ENCODE measurements around the gene SSBP2.
"Not testable (repeated sequence)": the region's sequence is repeated elsewhere in the genome, so short reads cannot be mapped to it uniquely, and the experiment has no call there.

SSBP2 gene

DNA sequence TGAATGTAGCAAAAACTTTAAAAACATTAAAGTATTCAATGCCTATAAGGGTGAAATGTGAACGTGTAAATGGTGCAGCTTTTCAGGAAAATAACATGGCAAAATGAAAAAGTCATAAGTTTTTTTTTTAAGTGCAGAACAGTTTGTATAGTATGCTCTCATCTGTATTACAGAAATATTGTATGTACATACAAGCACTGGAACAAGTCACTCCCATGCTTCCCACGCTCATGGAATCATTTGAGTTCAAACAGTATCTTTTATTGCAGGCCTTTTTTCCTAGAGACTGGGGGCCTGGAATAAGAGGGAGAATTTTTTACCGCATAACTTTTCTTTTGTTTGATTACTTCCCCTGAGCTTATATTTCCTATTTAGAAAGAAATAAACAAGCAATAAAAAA lies 94.1 kb downstream of the SSBP2 start:
- no peak for DNase-seq (ENCODE audit: low read depth)

DNA sequence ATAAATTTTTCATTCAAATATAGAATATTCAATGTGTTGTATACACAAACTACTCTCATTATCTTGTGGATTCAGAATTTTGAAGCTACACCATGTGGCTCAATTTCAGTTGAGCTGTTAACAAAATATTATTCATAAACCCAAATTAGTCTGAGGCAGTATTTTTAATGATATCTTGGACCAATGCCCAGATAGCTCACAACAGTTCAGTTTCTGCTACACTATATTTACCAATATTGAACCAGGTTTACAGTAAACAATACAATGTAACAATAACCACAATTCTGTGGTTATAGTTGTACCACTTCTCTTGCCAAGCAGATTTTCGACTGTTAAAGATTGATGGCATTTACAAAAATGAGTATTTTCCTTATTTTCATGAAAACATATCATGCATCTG lies 99.9 kb downstream of the SSBP2 start:
- DNase-seq (ENCODE audit: low read depth), result no peak

DNA sequence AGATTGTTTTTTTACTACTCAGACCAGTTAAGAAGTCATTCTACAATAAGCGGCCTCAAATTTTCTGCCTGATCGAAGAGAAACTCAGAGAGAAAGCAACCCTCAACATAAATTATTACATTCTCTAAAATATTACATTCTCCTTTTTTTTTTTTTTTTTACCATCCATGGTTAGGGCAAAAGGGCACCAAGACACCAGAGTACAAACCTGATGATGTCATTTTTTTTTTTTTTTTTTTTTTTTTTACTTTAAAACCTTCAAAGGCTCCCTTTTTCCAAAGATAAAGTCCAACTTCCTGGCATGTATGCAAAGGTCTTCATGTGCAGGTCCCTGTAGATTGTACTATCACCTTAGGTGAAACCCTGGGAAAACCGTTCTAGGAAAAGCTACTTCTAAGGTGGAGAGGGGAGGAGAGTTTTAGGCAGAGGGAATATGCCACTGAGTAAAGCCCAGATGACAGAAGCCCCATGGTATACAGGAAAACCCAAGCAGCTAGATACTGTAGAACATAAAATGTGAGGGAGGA lies 104.4 kb downstream of the SSBP2 start:
- no peak for DNase-seq (ENCODE audit: low read depth)

GRCh38 chr5:81642210-81642609 lies 108.7 kb downstream of the SSBP2 start:
- DNase-seq (ENCODE audit: low read depth), result no peak

- DNase-seq (ENCODE audit: low read depth), result no peak
Measured at GRCh38 chr5:81639556-81639955, 111.3 kb downstream of the SSBP2 start.

- no peak for DNase-seq (ENCODE audit: low read depth)
Measured at GRCh38 chr5:81638471-81638870, 112.4 kb downstream of the SSBP2 start.

DNA sequence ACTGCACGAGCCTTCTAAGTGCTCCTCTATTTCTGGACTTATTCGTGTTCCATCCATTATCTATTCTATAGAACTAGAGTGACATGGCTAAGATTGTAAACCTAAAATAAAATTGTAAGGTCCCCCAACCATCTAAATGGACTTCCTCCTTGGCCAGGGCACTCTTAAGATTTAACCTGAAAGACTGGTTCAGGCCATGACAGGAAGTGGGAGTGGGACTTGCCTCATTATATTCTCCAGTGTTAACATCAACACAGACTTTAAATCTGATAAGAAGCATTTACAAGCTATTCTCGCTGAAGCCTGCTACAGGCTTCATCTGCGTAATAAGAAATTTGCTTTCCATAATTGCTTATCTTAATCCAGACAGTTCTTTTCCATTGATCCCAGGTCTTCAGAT lies 117.0 kb downstream of the SSBP2 start:
- DNase-seq (ENCODE audit: low read depth), result no peak

GRCh38 chr5:81633471-81633870 lies 117.4 kb downstream of the SSBP2 start:
- no peak for DNase-seq (ENCODE audit: low read depth)

DNA sequence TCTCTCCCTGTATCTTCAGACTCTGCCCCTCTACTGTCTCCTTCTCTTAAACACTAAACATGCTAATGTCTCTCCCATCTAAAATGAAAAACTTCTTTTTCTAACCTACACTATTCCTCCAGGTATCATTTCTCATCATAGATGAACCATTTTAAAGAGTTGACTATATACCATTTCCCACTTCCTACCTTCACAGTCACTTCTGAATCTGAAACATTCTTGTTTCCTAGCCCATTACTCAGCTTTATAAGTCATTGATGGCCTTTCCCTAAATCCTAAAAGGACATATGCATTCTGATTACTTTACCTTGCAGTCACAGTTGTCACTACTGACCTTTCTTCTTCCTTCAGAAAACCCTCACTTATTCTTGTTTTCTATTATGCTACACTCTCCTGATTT lies 118.2 kb downstream of the SSBP2 start:
- DNase-seq (ENCODE audit: low read depth), result no peak

DNA sequence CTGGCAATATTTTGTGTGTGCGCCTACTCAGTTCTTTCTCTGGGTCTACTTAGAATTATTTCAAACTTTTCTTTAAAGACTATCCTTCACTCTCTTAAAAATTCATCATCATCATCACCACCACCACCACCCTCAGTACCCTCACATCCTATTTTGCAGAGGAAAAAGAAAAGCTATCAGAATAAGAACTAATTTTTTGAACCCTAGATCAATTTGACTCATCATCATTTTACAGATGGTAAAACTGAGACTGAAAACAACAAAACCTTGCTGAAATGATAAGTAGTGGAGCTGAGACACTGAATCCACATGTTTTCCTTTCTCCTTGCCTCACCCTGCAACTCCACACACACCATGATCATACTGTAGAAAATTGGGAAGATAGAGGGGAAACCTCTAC lies 119.3 kb downstream of the SSBP2 start:
- DNase-seq (ENCODE audit: low read depth), result no peak

DNA sequence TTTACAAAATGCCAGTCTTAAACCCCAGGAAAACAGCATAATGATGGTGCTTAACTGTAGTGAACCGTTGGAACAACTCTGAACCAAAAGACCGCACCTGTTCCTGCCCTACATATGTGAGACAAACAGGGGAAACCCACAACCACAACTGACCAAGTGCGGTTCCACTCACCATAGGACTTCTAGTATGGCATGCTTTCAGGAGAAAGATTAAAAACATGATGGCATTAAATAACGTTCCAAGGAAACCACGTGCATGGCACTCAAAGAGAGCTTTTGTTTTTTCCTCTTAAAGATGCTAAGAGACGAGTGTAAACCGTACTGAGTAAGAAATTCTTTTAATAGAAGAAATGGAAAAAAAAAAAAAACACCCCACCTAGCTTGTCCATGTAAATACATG lies 119.8 kb downstream of the SSBP2 start:
- DNase-seq (ENCODE audit: low read depth), result no peak

DNA sequence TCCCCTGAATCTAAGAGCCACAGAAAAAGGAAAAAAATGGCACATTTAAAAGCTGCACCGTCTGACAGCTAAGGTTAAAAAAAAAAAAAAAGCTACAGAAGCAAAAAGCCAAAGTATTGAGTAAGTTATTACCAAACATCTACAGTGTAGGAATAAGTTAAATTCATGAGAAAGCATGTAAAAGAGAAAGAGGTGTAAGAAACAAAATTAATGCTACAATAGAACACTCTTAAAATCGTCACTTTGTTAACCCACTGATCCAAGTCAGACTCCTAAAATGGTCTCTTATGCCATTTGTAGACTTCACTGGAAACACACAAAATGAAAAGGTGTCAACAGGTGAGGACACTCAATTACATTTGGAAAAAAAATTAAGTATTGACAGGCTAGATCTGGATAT lies 120.2 kb downstream of the SSBP2 start:
- DNase-seq (ENCODE audit: low read depth), result no peak

- no peak for DNase-seq (ENCODE audit: low read depth)
Measured at GRCh38 chr5:81629986-81630385, 120.9 kb downstream of the SSBP2 start.

DNA sequence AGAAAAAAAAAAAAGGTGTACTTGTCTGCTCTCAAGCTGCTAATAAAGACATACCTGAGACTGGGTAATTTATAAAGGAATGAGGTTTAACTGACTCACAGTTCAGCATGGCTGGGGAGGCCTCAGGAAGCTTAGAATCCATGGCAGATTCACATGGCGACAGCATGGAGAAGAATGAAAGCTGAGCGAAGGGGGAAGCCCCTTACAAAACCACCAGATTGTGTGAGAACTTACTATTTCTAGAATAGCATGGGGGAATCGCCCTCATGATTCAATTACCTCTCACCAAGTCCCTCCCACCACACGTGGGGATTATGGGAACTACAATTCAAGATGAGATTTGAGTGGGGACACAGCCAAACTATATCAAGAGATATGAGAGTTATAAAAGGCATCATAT lies 122.8 kb downstream of the SSBP2 start:
- not testable (repeated sequence) for DNase-seq (ENCODE audit: low read depth)

DNA sequence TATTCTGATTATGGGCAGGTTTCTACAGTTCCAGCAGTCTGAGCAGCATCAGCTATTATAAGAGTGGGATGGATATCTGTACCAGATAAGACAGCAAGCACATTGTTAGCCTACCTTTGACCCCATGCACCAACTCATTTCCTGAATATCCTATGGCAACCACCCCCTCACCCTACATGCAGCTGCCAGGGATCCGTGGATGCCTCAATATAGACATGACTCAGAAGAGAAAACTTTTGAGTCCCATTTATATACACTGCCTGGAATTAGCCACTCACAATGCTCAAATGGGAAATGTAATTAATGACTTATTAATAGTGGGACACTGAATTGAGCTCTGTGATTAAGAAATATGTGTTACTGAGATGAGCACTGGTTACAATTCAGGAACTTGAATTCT lies 124.4 kb downstream of the SSBP2 start:
- DNase-seq (ENCODE audit: low read depth), result no peak

DNA sequence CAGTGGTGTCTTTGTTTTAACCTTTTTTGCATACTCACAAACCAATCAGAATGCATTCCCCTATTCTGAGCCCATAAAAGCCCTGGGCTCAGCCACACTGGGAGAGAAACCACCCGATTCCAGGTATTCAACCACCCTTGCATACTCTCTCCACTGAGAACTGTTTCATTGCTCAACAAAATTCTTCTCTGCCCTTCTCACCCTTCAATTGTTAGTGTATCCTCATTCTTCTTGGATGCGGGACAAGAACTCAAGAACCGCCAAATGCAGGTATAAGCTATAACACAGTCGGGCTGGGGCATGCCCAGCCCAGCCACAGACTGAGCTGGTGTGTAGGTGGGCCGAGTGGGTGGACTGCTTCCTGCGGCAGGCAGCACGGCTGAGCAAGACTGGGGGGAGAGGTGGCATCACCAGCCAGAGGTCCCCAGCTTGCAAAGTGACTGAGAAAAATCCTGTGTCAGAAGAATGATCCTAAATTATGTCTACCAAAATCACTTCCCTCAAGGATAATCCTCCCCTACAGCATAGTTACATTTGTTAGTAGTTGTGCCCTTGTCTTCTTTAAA lies 141.0 kb downstream of the SSBP2 start:
- DNase-seq (ENCODE audit: low read depth), result no peak

DNA sequence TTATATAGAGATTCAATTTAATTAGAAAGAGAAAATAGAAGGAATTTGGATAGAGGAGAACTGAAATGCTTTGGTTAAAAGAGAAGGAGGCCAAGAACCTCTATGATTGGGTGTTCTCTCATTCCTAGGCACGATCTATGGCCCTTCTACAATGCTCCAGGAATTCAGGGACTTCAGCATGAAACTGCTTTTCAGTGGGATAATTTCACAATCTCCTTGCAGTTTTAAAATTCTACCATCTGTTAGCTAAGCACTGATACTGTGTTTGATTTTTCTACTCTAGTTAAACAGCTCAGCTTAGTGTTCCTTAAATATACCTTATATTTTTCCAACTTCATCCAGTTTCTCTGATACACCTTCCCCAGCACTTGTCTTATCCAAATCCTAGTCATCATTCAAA lies 141.9 kb downstream of the SSBP2 start:
- DNase-seq (ENCODE audit: low read depth), result no peak

DNA sequence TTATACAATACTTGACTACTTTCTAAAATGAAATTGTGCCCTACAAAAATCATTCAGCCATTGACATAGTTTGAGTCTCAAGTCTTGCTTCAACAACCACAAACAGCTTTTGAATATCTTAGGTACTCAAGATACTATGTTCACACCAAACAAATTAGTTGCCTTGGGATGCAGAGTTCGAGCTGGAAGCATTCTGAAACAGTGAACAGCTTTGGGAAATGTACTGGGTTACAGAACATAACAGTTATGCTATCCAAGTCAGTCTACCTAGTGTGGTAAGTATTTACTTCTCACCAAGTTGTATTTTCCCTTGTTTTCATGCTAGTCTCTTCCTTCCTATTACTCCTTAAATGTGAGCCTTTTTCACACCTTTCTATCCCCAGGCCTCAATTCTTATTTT lies 143.2 kb downstream of the SSBP2 start:
- DNase-seq (ENCODE audit: low read depth), result no peak

DNA sequence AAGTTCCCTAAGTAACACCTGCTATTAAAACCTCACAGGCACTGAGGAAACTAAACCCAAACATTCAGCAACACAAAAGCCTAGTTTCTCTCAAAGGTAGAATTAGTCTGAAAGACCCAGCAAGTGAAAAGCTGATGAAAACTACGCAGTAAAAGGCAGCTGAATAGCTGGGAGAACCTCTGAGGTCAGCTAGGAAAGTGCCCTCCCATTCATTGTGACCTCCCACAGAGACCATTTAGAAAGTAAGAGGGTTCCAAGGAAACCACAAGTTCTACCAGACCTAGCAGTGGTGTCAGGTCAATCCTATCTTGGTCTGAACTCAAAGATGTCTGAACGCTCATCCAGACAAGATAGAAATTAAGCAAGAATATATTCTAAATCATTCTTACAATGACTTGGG lies 144.7 kb downstream of the SSBP2 start:
- no peak for DNase-seq (ENCODE audit: low read depth)

- DNase-seq (ENCODE audit: low read depth), result no peak
Measured at GRCh38 chr5:81605299-81605698, 145.6 kb downstream of the SSBP2 start.

GRCh38 chr5:81604193-81604592 lies 146.7 kb downstream of the SSBP2 start:
- DNase-seq (ENCODE audit: low read depth), result no peak

DNA sequence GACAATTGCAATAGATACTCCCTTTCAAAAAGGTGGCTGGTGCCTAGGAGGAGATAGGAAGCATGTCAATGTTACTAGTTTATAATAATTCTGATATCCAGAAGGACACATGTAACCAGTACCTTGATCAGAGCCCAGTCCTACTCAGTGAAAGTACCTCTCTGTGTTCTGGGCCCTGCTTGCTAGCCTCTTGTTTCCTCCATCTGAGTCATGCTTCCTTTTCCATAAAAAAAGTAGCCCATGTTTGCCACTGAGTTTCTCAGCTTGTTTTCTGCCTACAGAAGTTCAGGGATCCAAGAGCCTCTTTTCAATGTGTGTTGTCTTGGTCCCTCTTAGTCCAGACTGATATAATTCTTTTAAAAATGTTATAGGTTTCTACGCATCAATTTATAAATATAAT lies 149.0 kb downstream of the SSBP2 start:
- DNase-seq (ENCODE audit: low read depth), result no peak

- not testable (repeated sequence) for DNase-seq (ENCODE audit: low read depth)
Measured at GRCh38 chr5:81592085-81592484, 158.8 kb downstream of the SSBP2 start.

GRCh38 chr5:81590498-81591384 lies 160.2 kb downstream of the SSBP2 start:
- no peak for DNase-seq (ENCODE audit: low read depth)
